Measurements from ENCODE around the gene FAM184A. TPM values are rescaled to one million over a fixed set of nuclear protein-coding genes. Genes with fewer than 3 reads are reported as not detected.

The FAM184A gene
- total and polyA plus RNA-seq, 2 of the 8 experiments (the other 6 are each of a cell fraction or from before 2014, with no cell fraction given), result 6.3 to 11.3 TPM

- CTCF ChIA-PET (ENCODE audit: partially characterized antibody), result no interaction called here
- no peak overlapping the region for H2BK12ac ChIP-seq (ENCODE audit: low read depth, low read length)
These were observed 138.8 kb downstream of the FAM184A start for GRCh38 chr6:118939683-118940082.

More at GRCh38 chr6:118939683-118940082, 138.8 kb downstream of the FAM184A start:
- no peaks in the 10 kb centered on the region for H3K27me3 ChIP-seq (replicated peaks in 1 of 4; ENCODE audit: control insufficient read depth in 3 of 4, extremely low read depth in 1 of 4, insufficient read depth in 3 of 4, low read length in 3 of 4)
- H3K4me3 ChIP-seq (ENCODE audit: extremely low read depth in 1 of 4, insufficient read depth in 2 of 4, low read depth in 3 of 4, low read length in 4 of 4), result no peak overlapping the region
- H3K23me2 ChIP-seq (ENCODE audit: low read depth, low read length), result no peaks in the 10 kb centered on the region; the same call in 1 of the 2 replicates
- no peak overlapping the region for H3K23ac ChIP-seq (ENCODE audit: insufficient read length)
- H3K9me3 ChIP-seq (ENCODE audit: insufficient read depth in 2 of 2, low read depth in 1 of 2, low read length in 1 of 2), result peaks cover 11 to 18% of the 10 kb centered on the region in 2 experiments
- DNase-seq (ENCODE audit: low read depth in 1 of 2, low spot score in 2 of 2), result no peak
- H2BK20ac ChIP-seq (ENCODE audit: low read length), result no peak overlapping the region
- H4K91ac ChIP-seq (replicated peaks; ENCODE audit: insufficient read length, low read length), result no peak overlapping the region
- H3K79me1 ChIP-seq (ENCODE audit: low read depth, low read length), result no peaks in the 10 kb centered on the region; the same call in 1 of the 2 replicates
- no peak overlapping the region for H2BK120ac ChIP-seq (replicated peaks; ENCODE audit: low read depth, low read length)
- H2BK5ac ChIP-seq (ENCODE audit: low read depth, low read length), result no peak overlapping the region
- H3K79me2 ChIP-seq (ENCODE audit: control insufficient read depth in 1 of 2, insufficient read depth in 2 of 2, low read length in 2 of 2), result peaks cover 0 to 25% of the 10 kb centered on the region in 2 experiments; a peak in 2 of 4 replicates
- no peak overlapping the region for H3K4ac ChIP-seq (replicated peaks; ENCODE audit: insufficient read length, low read depth, low read length)
- no peak for FAIRE-seq
- POLR2A ChIA-PET (ENCODE audit: partially characterized antibody), result no interaction called here
- H3K4me1 ChIP-seq (replicated peaks in 1 of 4; ENCODE audit: control insufficient read depth in 3 of 4, insufficient read depth in 4 of 4, low read length in 3 of 4), result no peaks in the 10 kb centered on the region
- H3K4me2 ChIP-seq (ENCODE audit: insufficient read depth in 1 of 2, low read depth in 2 of 2, low read length in 2 of 2), result no peak overlapping the region
- no peaks in the 10 kb centered on the region for H4K20me1 ChIP-seq (replicated peaks in 1 of 2; ENCODE audit: control insufficient read depth in 1 of 2, insufficient read depth in 2 of 2, low read length in 2 of 2)
- no peak overlapping the region for H2AFZ ChIP-seq (ENCODE audit: low read length)
- 96% methylated on average over 1 of the region's 1 CpG; no CpG with 5 or more reads in 1 of the 2 experiments for WGBS, 2 experiments (ENCODE audit: extremely low coverage in 1 of 2, insufficient coverage in 1 of 2, insufficient read length in 1 of 2, insufficient replicate concordance in 2 of 2, low coverage in 1 of 2, low lambda C conversion rate in 2 of 2, missing lambda C conversion rate in 1 of 2)
- H3K18ac ChIP-seq (ENCODE audit: extremely low read depth, low read length), result no peak overlapping the region
- no peaks in the 10 kb centered on the region for H3K36me3 ChIP-seq (ENCODE audit: control insufficient read depth in 2 of 4, insufficient read depth in 4 of 4, low read length in 3 of 4)
- no peak overlapping the region for H4K5ac ChIP-seq (ENCODE audit: insufficient read length, low read depth, low read length)
- H3K14ac ChIP-seq (ENCODE audit: insufficient read length), result no peak overlapping the region
- H2BK15ac ChIP-seq (ENCODE audit: low read length), result no peak overlapping the region
- no peak overlapping the region for H2AK5ac ChIP-seq (ENCODE audit: low read depth, low read length)
- no peak overlapping the region for H3K27ac ChIP-seq (ENCODE audit: low read depth, low read length)
- no peak for TF ChIP-seq SRF (IDR thresholded peaks at IDR 0.05; ENCODE audit: low read depth, low read length)
- no peak for TF ChIP-seq CBX8 (IDR thresholded peaks at IDR 0.05; ENCODE audit: borderline replicate concordance, low read depth, low read length)
- no peak for TF ChIP-seq KDM1A (IDR thresholded peaks at IDR 0.05; ENCODE audit: borderline replicate concordance, low read length)
- no peak overlapping the region for H4K8ac ChIP-seq (ENCODE audit: extremely low read depth, insufficient read depth, low read length)
- H3K9ac ChIP-seq (replicated peaks in 1 of 4; ENCODE audit: extremely low read depth in 1 of 4, low read depth in 3 of 4, low read length in 3 of 4), result no peak overlapping the region
- H3K56ac ChIP-seq (replicated peaks; ENCODE audit: insufficient read length, low read depth, low read length), result no peak overlapping the region
